NCI-H187 treated with DMSO at 0.1 percent for 48 hours (cell line): ENCODE data around the gene PRKCE.

ENCODE experiments used
- DNase-seq: peaks from one replicate; lab custom pipeline; 2025; lab: John Stamatoyannopoulos, UW

The PRKCE gene

GRCh38 chr2:46014911-46015654 is 363.6 kb downstream of the PRKCE start:
- DNase-seq = no peak

- no peak for DNase-seq
Measured at GRCh38 chr2:46015671-46016070, 364.2 kb downstream of the PRKCE start.

- DNase-seq = no peak
Measured at GRCh38 chr2:46016091-46016490, 364.6 kb downstream of the PRKCE start.

- DNase-seq = no peak
Measured at GRCh38 chr2:46018773-46019591, 367.5 kb downstream of the PRKCE start.

- DNase-seq = no peak
Measured at GRCh38 chr2:46020416-46020815, 368.9 kb downstream of the PRKCE start.

GRCh38 chr2:46023165-46023854 is 371.8 kb downstream of the PRKCE start:
- no peak for DNase-seq

- no peak for DNase-seq
Measured at GRCh38 chr2:46024146-46024779, 372.8 kb downstream of the PRKCE start.

- no peak for DNase-seq
Measured at GRCh38 chr2:46025081-46025480, 373.6 kb downstream of the PRKCE start.

GRCh38 chr2:46025676-46026075 is 374.2 kb downstream of the PRKCE start:
- DNase-seq = no peak

GRCh38 chr2:46026431-46026830 is 375.0 kb downstream of the PRKCE start:
- no peak for DNase-seq

- DNase-seq = no peak
Measured at GRCh38 chr2:46029332-46029811, 377.9 kb downstream of the PRKCE start.

GRCh38 chr2:46030330-46030729 is 378.9 kb downstream of the PRKCE start:
- DNase-seq = no peak

- no peak for DNase-seq
Measured at GRCh38 chr2:46032161-46032813, 380.8 kb downstream of the PRKCE start.

- DNase-seq = no peak
Measured at GRCh38 chr2:46032996-46033395, 381.5 kb downstream of the PRKCE start.

- no peak for DNase-seq
Measured at GRCh38 chr2:46034535-46034934, 383.1 kb downstream of the PRKCE start.

- no peak for DNase-seq
Measured at GRCh38 chr2:46036929-46037328, 385.5 kb downstream of the PRKCE start.

- no peak for DNase-seq
Measured at GRCh38 chr2:46039543-46040303, 388.2 kb downstream of the PRKCE start.

GRCh38 chr2:46040563-46041155 is 389.2 kb downstream of the PRKCE start:
- no peak for DNase-seq

GRCh38 chr2:46041434-46041833 is 390.0 kb downstream of the PRKCE start:
- no peak for DNase-seq

GRCh38 chr2:46042207-46042637 is 390.7 kb downstream of the PRKCE start:
- no peak for DNase-seq
